A549 (cell line): Measurements from ENCODE around the gene ADM2.

Experiments used
- EHMT2 ChIP-seq: fragments of 200-600 bp; sonication (generic); IDR thresholded peaks from 2 replicates; pipeline ENCODE4 v1.6.1; 2016; ENCODE audit warnings: antibody characterized with exemption, low read depth, mild to moderate bottlenecking, moderate library complexity
- HDAC2 ChIP-seq: fragments of 200-600 bp; sonication (generic); IDR thresholded peaks from 2 replicates; pipeline ENCODE4 v1.6.1; 2016
- MAX ChIP-seq: IDR thresholded peaks from 2 replicates; pipeline ENCODE4 v1.6.1; 2012
- MAZ ChIP-seq: fragments of 150-350 bp; IDR thresholded peaks from 2 replicates; pipeline ENCODE4 v1.6.1; 2014; ENCODE audit warnings: antibody characterized with exemption, low read depth, low read length, borderline replicate concordance
- PHF8 ChIP-seq: fragments of 200-600 bp; sonication (generic); IDR thresholded peaks from 2 replicates; pipeline ENCODE4 v1.6.1; 2016; ENCODE audit warnings: low read depth, mild to moderate bottlenecking, antibody characterized with exemption, moderate library complexity, borderline replicate concordance
- POLR2A ChIP-seq: IDR thresholded peaks from 2 replicates; pipeline ENCODE4 v1.6.1; 2012; ENCODE audit warnings: mild to moderate bottlenecking, low read length
- RFX5 ChIP-seq: fragments of 450-650 bp; IDR thresholded peaks from 2 replicates; pipeline ENCODE4 v1.7.1; 2014; ENCODE audit warnings: antibody characterized with exemption, mild to moderate bottlenecking, moderate library complexity
- TF ChIP-seq, protein P1 (sequence below): fragments of >200 bp; sonication (Bioruptor Twin); formaldehyde crosslinking; IDR thresholded peaks from 3 replicates; pipeline ENCODE4 v1.5.1; 2016

DNA sequence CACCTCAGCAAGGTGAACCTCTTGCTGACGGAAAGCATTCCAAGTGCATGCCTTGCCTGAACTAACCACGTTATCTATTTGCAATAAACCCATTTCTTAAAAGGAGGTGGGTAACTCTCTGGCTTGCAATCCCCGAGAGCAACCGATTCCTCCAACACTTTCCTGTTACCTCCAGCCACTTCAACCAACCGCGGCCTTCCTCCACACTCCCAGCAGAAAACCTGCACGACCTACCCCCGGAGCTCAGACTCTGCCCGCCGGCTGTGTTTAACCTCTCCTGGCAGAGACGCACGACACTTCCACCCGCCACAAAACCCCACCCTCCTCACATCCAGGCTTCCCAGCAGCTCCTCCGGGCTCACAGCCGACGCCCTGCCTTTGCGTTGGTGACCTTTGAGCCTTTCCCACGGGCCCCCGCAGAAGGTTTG, 43.3 kb downstream of the ADM2 start:
- no peak for TF ChIP-seq PHF8
- TF ChIP-seq POLR2A: no peak
- TF ChIP-seq RFX5: no peak
- no peak for TF ChIP-seq MAZ
- TF ChIP-seq EHMT2: no peak
- TF ChIP-seq, protein P1, sequence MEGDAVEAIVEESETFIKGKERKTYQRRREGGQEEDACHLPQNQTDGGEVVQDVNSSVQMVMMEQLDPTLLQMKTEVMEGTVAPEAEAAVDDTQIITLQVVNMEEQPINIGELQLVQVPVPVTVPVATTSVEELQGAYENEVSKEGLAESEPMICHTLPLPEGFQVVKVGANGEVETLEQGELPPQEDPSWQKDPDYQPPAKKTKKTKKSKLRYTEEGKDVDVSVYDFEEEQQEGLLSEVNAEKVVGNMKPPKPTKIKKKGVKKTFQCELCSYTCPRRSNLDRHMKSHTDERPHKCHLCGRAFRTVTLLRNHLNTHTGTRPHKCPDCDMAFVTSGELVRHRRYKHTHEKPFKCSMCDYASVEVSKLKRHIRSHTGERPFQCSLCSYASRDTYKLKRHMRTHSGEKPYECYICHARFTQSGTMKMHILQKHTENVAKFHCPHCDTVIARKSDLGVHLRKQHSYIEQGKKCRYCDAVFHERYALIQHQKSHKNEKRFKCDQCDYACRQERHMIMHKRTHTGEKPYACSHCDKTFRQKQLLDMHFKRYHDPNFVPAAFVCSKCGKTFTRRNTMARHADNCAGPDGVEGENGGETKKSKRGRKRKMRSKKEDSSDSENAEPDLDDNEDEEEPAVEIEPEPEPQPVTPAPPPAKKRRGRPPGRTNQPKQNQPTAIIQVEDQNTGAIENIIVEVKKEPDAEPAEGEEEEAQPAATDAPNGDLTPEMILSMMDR: no peak
- TF ChIP-seq MAX: no peak; the same call in 1 of the 2 replicates
- no peak for TF ChIP-seq HDAC2
